Transverse colon (tissue), 4 donors: ENCODE data around the gene FAM13A. TPM values are rescaled to one million over a fixed set of nuclear protein-coding genes. Genes with fewer than 3 reads are reported as not detected.

ENCODE experiments used
- DNase-seq: peaks from one replicate; pipeline ENCODE4 v3.0.0-alpha.2; 2019
- H3K27ac ChIP-seq, 4 donors: fragments of 200-600 bp; sonication (generic); 2 replicates each; pipeline ENCODE4 v1.5.1; 2016 to 2018; ENCODE audit warnings: inconsistent platforms in 4 of 4
- H3K27me3 ChIP-seq: fragments of 200-600 bp; sonication (generic); 2 replicates; pipeline ENCODE4 v1.5.1; 2017; ENCODE audit warnings: inconsistent platforms
- H3K36me3 ChIP-seq, 4 donors: fragments of 200-600 bp; sonication (generic); 2 replicates each; pipeline ENCODE4 v1.5.1; 2017 to 2019; ENCODE audit warnings: inconsistent platforms in 4 of 4
- H3K4me1 ChIP-seq, 4 donors: fragments of 200-600 bp; sonication (generic); 2 replicates each; pipeline ENCODE4 v1.5.1; 2017 to 2020; ENCODE audit warnings: inconsistent platforms in 4 of 4
- H3K4me3 ChIP-seq, 4 donors: fragments of 200-600 bp; sonication (generic); 1 replicate in 1 of 4; 2 replicates in 3 of 4; pipeline versions ENCODE4 v1.5.1 to v1.6.1; 2017 to 2019; ENCODE audit warnings: inconsistent platforms in 4 of 4
- H3K9me3 ChIP-seq, 2 donors: fragments of 200-600 bp; sonication (generic); 2 replicates each; pipeline ENCODE4 v1.5.1; 2017 to 2019; ENCODE audit warnings: inconsistent platforms in 2 of 2
- CTCF ChIP-seq, 5 experiments: fragments of 200-600 bp in 3 of 5; fragments of 450-650 bp in 2 of 5; sonication (generic) in 3 of 5; IDR thresholded peaks; 1 replicate in 2 of 5; 2 replicates in 3 of 5; pipeline ENCODE4 v1.5.1; 2016 to 2017; ENCODE audit warnings: antibody characterized with exemption in 5 of 5, inconsistent platforms in 3 of 5, mild to moderate bottlenecking in 2 of 5, moderate library complexity in 1 of 5
- EP300 ChIP-seq: sonication (generic); formaldehyde crosslinking; IDR thresholded peaks from one replicate; pipeline ENCODE4 v1.6.1; 2017; ENCODE audit warnings: antibody characterized with exemption, low read depth
- POLR2A ChIP-seq: fragments of 450-650 bp; IDR thresholded peaks from one replicate; pipeline ENCODE4 v1.6.1; 2016; ENCODE audit warnings: antibody characterized with exemption, mild to moderate bottlenecking, moderate library complexity
- POLR2AphosphoS5 ChIP-seq, 3 donors: sonication (generic); formaldehyde crosslinking; IDR thresholded peaks; one replicate each; pipeline ENCODE4 v1.6.1; 2016; ENCODE audit warnings: antibody characterized with exemption in 3 of 3
- WGBS, 2 donors: methylation state at CpG; one replicate each; pipeline ENCODE4 v1.1.5; 2018; ENCODE audit warnings: low coverage in 1 of 2; 5-methylcytosine and 5-hydroxymethylcytosine counted together
- in situ Hi-C, 4 donors: fragments of 200-750 bp; cut with MboI; loops; one replicate each; pipeline versions ENCODE4 v1.15.0 to v1.15.1; 2017; ENCODE audit warnings: low sequenced_read_pairs in 3 of 4, low pct_ligation_motif_present in 1 of 4, low pct_unique_long_range_greater_than_20kb in 1 of 4
- intact Hi-C: fragments of 100-400 bp; cut with DNase I; formaldehyde crosslinking; loops from one replicate; pipeline ENCODE4 v1.15.1; 2023; ENCODE audit warnings: low total_unique reads
- total RNA-seq, 4 donors: library from RNA; depleted of rRNA; stranded (reverse); fragments of >200 nt; gene quantifications; one replicate each; pipeline ENCODE4 v1.1.0, GENCODE V29; 2016

Gene FAM13A
- total RNA-seq, 4 donors from 2014 or later: 57.6 to 88.6 (median 67.6) TPM

- H3K9me3 ChIP-seq: no peaks in the 10 kb centered on the region
- no peaks in the 10 kb centered on the region for H3K36me3 ChIP-seq
- no peak overlapping the region for H3K27ac ChIP-seq
- TF ChIP-seq POLR2AphosphoS5 (IDR thresholded peaks at IDR 0.05) (no peak), EP300 (no peak), CTCF (IDR thresholded peaks at IDR 0.05) (no peak), POLR2A (no peak)
- H3K4me3 ChIP-seq: no peak overlapping the region
- no peak for DNase-seq
- in situ Hi-C loops (no loop called here), intact Hi-C loops (no loop called here)
- H3K27me3 ChIP-seq: no peaks in the 10 kb centered on the region
- H3K4me1 ChIP-seq: no peaks in the 10 kb centered on the region
These were observed 118.8 kb downstream of the FAM13A start for GRCh38 chr4:88938138-88938537.

GRCh38 chr4:88937081-88937480 is 119.9 kb downstream of the FAM13A start:
- no peak for TF ChIP-seq POLR2AphosphoS5 (IDR thresholded peaks at IDR 0.05)
- no peak for TF ChIP-seq POLR2A
- Histone ChIP-seq H3K27ac (no peak overlapping the region), H3K27me3 (no peaks in the 10 kb centered on the region), H3K4me3 (no peak overlapping the region), H3K4me1 (no peaks in the 10 kb centered on the region), H3K36me3 (no peaks in the 10 kb centered on the region), H3K9me3 (no peaks in the 10 kb centered on the region)
- DNase-seq: no peak
- WGBS, 2 donors: 88 to 96% methylated on average over 2 of the region's 2 CpGs
- in situ Hi-C loops: no loop called here
- intact Hi-C loops: no loop called here

DNA sequence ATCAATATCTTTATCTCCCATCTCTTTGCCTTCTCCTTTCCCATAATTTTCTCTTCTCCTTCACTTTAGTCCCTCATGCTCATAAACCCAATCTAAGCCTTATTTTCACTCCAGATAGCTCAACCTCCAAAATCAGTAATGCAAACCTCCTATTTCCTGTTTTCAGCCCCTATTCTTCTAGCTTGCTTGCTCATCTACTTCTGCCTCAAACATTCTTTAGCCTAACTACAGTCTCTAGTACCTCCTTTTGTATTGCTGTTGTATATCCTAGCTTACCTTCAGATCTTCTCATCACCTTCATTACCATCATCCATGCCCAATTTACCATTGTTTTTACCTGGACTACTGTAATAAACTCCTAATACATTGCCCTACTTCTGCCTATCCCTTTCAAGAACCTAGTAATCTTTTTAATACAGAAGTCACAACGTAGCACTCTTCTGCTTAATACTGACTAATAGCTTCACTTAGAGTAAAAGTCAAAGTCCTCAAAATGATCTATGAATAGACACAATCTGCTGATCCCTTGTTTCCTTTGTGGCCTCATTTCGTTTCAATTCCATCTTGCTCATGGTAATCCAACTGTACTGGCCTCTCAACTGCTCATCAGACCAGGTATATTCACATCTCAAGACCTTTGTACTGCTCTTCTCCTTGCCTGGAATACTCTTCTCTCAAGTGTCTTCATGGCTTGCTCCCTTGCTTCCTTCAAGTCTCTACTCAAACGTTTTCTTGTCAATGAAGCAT is 123.4 kb downstream of the FAM13A start:
- WGBS, 2 donors: 41 to 67% methylated on average over 3 of the region's 3 CpGs
- in situ Hi-C loops: no loop called here
- H3K4me3 ChIP-seq: no peak overlapping the region
- no peaks in the 10 kb centered on the region for H3K27me3 ChIP-seq
- H3K36me3 ChIP-seq: no peaks in the 10 kb centered on the region
- peaks cover 0 to 5% (median 1%) of the 10 kb centered on the region in 4 donors for H3K4me1 ChIP-seq
- intact Hi-C loops: no loop called here
- DNase-seq: no peak
- peaks cover 0 to 8% of the 10 kb centered on the region in 2 donors for H3K9me3 ChIP-seq
- TF ChIP-seq POLR2AphosphoS5 (IDR thresholded peaks at IDR 0.05) (no peak), POLR2A (no peak), CTCF (IDR thresholded peaks at IDR 0.05) (no peak)
- no peak overlapping the region for H3K27ac ChIP-seq

- no peak for TF ChIP-seq EP300
- no peak for TF ChIP-seq CTCF (IDR thresholded peaks at IDR 0.05)
- TF ChIP-seq POLR2A: no peak
- no peak for TF ChIP-seq POLR2AphosphoS5 (IDR thresholded peaks at IDR 0.05)
- DNase-seq: no peak
- no peak overlapping the region for H3K27ac ChIP-seq
- H3K9me3 ChIP-seq: peaks cover 0 to 8% of the 10 kb centered on the region in 2 donors
- in situ Hi-C loops (no loop called here), intact Hi-C loops (no loop called here)
- H3K4me1 ChIP-seq: peaks cover 0 to 6% (median 2%) of the 10 kb centered on the region in 4 donors
- 22 to 74% methylated on average over 1 of the region's 1 CpG for WGBS, 2 donors
- no peaks in the 10 kb centered on the region for H3K36me3 ChIP-seq
- H3K27me3 ChIP-seq: no peaks in the 10 kb centered on the region
- H3K4me3 ChIP-seq: no peak overlapping the region
These were observed 128.1 kb downstream of the FAM13A start for GRCh38 chr4:88928852-88929251.

DNA sequence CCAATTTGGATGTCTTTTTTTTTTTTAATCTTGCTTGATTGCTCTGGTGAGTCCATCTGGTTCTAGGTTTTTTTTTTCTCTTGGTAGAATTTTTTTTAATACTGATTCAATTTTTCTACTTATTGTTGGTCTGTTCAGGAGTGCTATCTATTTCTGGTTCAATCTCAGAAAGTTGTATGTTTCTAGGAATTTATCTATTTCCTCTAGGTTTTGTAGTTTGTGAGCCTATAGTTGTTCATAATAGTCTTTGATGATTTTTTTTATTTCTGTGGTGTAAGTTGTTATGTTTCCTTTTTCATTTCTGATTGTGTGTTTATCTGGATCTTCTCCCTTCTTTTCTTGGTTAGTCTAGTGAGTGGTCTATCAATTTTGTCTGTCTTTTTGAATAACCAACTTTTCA is 129.6 kb downstream of the FAM13A start:
- H3K36me3 ChIP-seq: no peaks in the 10 kb centered on the region
- no peak overlapping the region for H3K27ac ChIP-seq
- H3K4me3 ChIP-seq: no peak overlapping the region
- in situ Hi-C loops (no loop called here), intact Hi-C loops (no loop called here)
- no peak for DNase-seq
- no peak for TF ChIP-seq POLR2AphosphoS5 (IDR thresholded peaks at IDR 0.05)
- TF ChIP-seq POLR2A: no peak
- no peak for TF ChIP-seq CTCF (IDR thresholded peaks at IDR 0.05)
- TF ChIP-seq EP300: no peak
- peaks cover 0 to 6% (median 2%) of the 10 kb centered on the region in 4 donors for H3K4me1 ChIP-seq
- peaks cover 0 to 8% of the 10 kb centered on the region in 2 donors for H3K9me3 ChIP-seq
- H3K27me3 ChIP-seq: no peaks in the 10 kb centered on the region
